Liver (tissue), 9 donors: ENCODE results near the gene SLC30A5. TPM values are rescaled to one million over a fixed set of nuclear protein-coding genes. Genes with fewer than 3 reads are reported as not detected.

Experiments used
- DNase-seq: peaks from one replicate; pipeline ENCODE4 v3.0.0-alpha.2; 2017; ENCODE audit warnings: low spot score
- H3K27ac ChIP-seq, 2 donors: one replicate each; pipeline ENCODE4 v1.7.0; 2013; ENCODE audit warnings: inconsistent platforms in 2 of 2, low read length in 2 of 2, control low read depth in 1 of 2, low read depth in 1 of 2, mild to moderate bottlenecking in 1 of 2
- H3K27me3 ChIP-seq, 4 donors: one replicate each; pipeline versions ENCODE4 v1.6.1 to v1.7.0; 2013; ENCODE audit warnings: low read length in 3 of 4, inconsistent platforms in 1 of 4, mild to moderate bottlenecking in 1 of 4, moderate library complexity in 1 of 4; ENCODE audit not compliant: control insufficient read depth in 4 of 4, insufficient read depth in 4 of 4
- H3K36me3 ChIP-seq, 4 donors: one replicate each; pipeline versions ENCODE4 v1.6.1 to v1.7.0; 2013; ENCODE audit warnings: low read length in 3 of 4, mild to moderate bottlenecking in 3 of 4, low read depth in 1 of 4, moderate library complexity in 1 of 4; ENCODE audit not compliant: control insufficient read depth in 4 of 4, insufficient read depth in 3 of 4
- H3K4me1 ChIP-seq, 4 donors: one replicate each; pipeline versions ENCODE4 v1.6.1 to v1.7.0; 2013; ENCODE audit warnings: low read length in 3 of 4, mild to moderate bottlenecking in 3 of 4, moderate library complexity in 1 of 4; ENCODE audit not compliant: control insufficient read depth in 4 of 4, insufficient read depth in 4 of 4
- H3K4me3 ChIP-seq, 3 donors: one replicate each; pipeline versions ENCODE4 v1.6.1 to v1.7.0; 2013; ENCODE audit warnings: low read length in 3 of 3, control low read depth in 1 of 3, low read depth in 1 of 3, mild to moderate bottlenecking in 1 of 3
- H3K9ac ChIP-seq, 2 donors: one replicate each; pipeline ENCODE4 v1.7.0; 2013; ENCODE audit warnings: low read length in 2 of 2, mild to moderate bottlenecking in 2 of 2, moderate library complexity in 2 of 2, control low read depth in 1 of 2, low read depth in 1 of 2
- H3K9me3 ChIP-seq, 4 donors: one replicate each; pipeline versions ENCODE4 v1.6.1 to v1.7.0; 2013; ENCODE audit warnings: low read length in 3 of 4; ENCODE audit not compliant: control insufficient read depth in 4 of 4
- ATF3 ChIP-seq: IDR thresholded peaks from 2 replicates; pipeline ENCODE4 v1.6.1; 2016; ENCODE audit warnings: antibody characterized with exemption
- CTCF ChIP-seq: fragments of 150-350 bp; IDR thresholded peaks from 2 replicates; pipeline ENCODE4 v1.5.1; 2017; ENCODE audit warnings: improper control_type of control experiment, low read depth, low read length; ENCODE audit not compliant: missing input control
- EGR1 ChIP-seq, 2 donors: IDR thresholded peaks; 2 replicates each; pipeline ENCODE4 v1.6.1; 2016 to 2018; ENCODE audit warnings: antibody characterized with exemption in 2 of 2, low read depth in 2 of 2
- FOXA1 ChIP-seq: IDR thresholded peaks from 2 replicates; pipeline ENCODE4 v1.6.1; 2016; ENCODE audit warnings: antibody characterized with exemption
- FOXA2 ChIP-seq: IDR thresholded peaks from 2 replicates; pipeline ENCODE4 v1.6.1; 2016; ENCODE audit warnings: antibody characterized with exemption
- GABPA ChIP-seq, 2 donors: IDR thresholded peaks in 1 of 2; conservative IDR thresholded peaks in 1 of 2; 2 replicates each; pipeline ENCODE4 v1.6.1; 2016; ENCODE audit warnings: antibody characterized with exemption in 2 of 2, mild to moderate bottlenecking in 1 of 2, moderate library complexity in 1 of 2
- HNF4A ChIP-seq, 2 donors: conservative IDR thresholded peaks; 2 replicates each; pipeline ENCODE4 v1.6.1; 2016; ENCODE audit warnings: antibody characterized with exemption in 2 of 2, mild to moderate bottlenecking in 2 of 2
- HNF4G ChIP-seq: IDR thresholded peaks from 2 replicates; pipeline ENCODE4 v1.6.1; 2016; ENCODE audit warnings: antibody characterized with exemption
- JUND ChIP-seq, 2 donors: IDR thresholded peaks; 2 replicates each; pipeline ENCODE4 v1.6.1; 2016; ENCODE audit warnings: antibody characterized with exemption in 2 of 2
- MAX ChIP-seq: IDR thresholded peaks from 2 replicates; pipeline ENCODE4 v1.6.1; 2016; ENCODE audit warnings: antibody characterized with exemption
- NR2F2 ChIP-seq: IDR thresholded peaks from 2 replicates; pipeline ENCODE4 v1.6.1; 2016; ENCODE audit warnings: antibody characterized with exemption
- RAD21 ChIP-seq, 2 donors: IDR thresholded peaks; 2 replicates each; pipeline ENCODE4 v1.6.1; 2016; ENCODE audit warnings: antibody characterized with exemption in 2 of 2, mild to moderate bottlenecking in 2 of 2
- REST ChIP-seq: IDR thresholded peaks from 2 replicates; pipeline ENCODE4 v1.6.1; 2016; ENCODE audit warnings: antibody characterized with exemption, mild to moderate bottlenecking
- RXRA ChIP-seq, 2 donors: IDR thresholded peaks; 2 replicates each; pipeline ENCODE4 v1.6.1; 2017 to 2018; ENCODE audit warnings: antibody characterized with exemption in 2 of 2, mild to moderate bottlenecking in 1 of 2
- SP1 ChIP-seq: IDR thresholded peaks from 2 replicates; pipeline ENCODE4 v1.6.1; 2018; ENCODE audit warnings: antibody characterized with exemption, mild to moderate bottlenecking
- TAF1 ChIP-seq: conservative IDR thresholded peaks from 2 replicates; pipeline ENCODE4 v1.6.1; 2016; ENCODE audit warnings: antibody characterized with exemption, mild to moderate bottlenecking
- YY1 ChIP-seq: IDR thresholded peaks from 2 replicates; pipeline ENCODE4 v1.6.1; 2016; ENCODE audit warnings: antibody characterized with exemption, mild to moderate bottlenecking
- ZBTB33 ChIP-seq: IDR thresholded peaks from 2 replicates; pipeline ENCODE4 v1.6.1; 2016; ENCODE audit warnings: antibody characterized with exemption
- WGBS: extraction: QIAGEN DNeasy Blood & Tissue Kit; methylation state at CpG from one replicate; pipeline ENCODE4 v1.1.7; 2013; 5-methylcytosine and 5-hydroxymethylcytosine counted together
- polyA plus RNA-seq, 2 donors: library from polyadenylated mRNA; stranded (reverse) in 1 of 2; unstranded in 1 of 2; fragments of 200-250 nt in 1 of 2; fragments of >200 nt in 1 of 2; fragmentation: Nextera tagmentation in 1 of 2; extraction: Ambion mirVana in 1 of 2; gene quantifications; one replicate each; pipeline versions ENCODE4 v1.2.1 to v1.2.3, GENCODE V29; 2013 to 2015
- total RNA-seq, 2 donors: library from RNA; depleted of rRNA; stranded (reverse); fragments of >200 nt; gene quantifications; one replicate each; pipeline ENCODE4 v1.2.3, GENCODE V29; 2014
- donor health status: healthy.
- donor health status: healthy.
- donor health status: healthy.
- donor health status: healthy.
- donor health status: healthy.

SLC30A5 gene
- total and polyA plus RNA-seq, 4 donors = 15.5 to 37.8 (median 26.2) TPM

- Histone ChIP-seq H3K27me3 (no peaks in the 10 kb centered on the region), H3K4me3 (no peak overlapping the region), H3K4me1 (peaks cover 3 to 14% (median 11%) of the 10 kb centered on the region in 4 donors), H3K9ac (no peak overlapping the region), H3K36me3 (no peaks in the 10 kb centered on the region), H3K9me3 (no peaks in the 10 kb centered on the region), H3K27ac (no peak overlapping the region)
- TF ChIP-seq TAF1 = no peak
- no peak for TF ChIP-seq MAX
- TF ChIP-seq SP1 = no peak
- no peak for TF ChIP-seq HNF4A (conservative IDR thresholded peaks at IDR 0.05)
- TF ChIP-seq CTCF = no peak
- no peak for TF ChIP-seq ATF3
- TF ChIP-seq FOXA2 = no peak
- no peak for TF ChIP-seq GABPA (IDR thresholded peaks at IDR 0.05 in 1 of 2, conservative IDR thresholded peaks at IDR 0.05 in 1 of 2)
- TF ChIP-seq YY1 = no peak
- TF ChIP-seq HNF4G = no peak
- TF ChIP-seq REST = no peak
- TF ChIP-seq RAD21 (IDR thresholded peaks at IDR 0.05) = no peak
- TF ChIP-seq FOXA1 = no peak
- TF ChIP-seq NR2F2 = no peak
- TF ChIP-seq RXRA (IDR thresholded peaks at IDR 0.05) = no peak
- TF ChIP-seq JUND (IDR thresholded peaks at IDR 0.05) = no peak
- TF ChIP-seq ZBTB33 = no peak
- TF ChIP-seq EGR1 (IDR thresholded peaks at IDR 0.05; ENCODE audit: low read depth in 2 of 2) = no peak
- no peak for DNase-seq
- 94% methylated on average over 6 of the region's 6 CpGs for WGBS
Observed at GRCh38 chr5:69091771-69092170, 2.0 kb upstream of the SLC30A5 start.
